CD4-positive, alpha-beta T cell (primary cell): Measurements from ENCODE around the gene NXF3. TPM values are rescaled to one million over a fixed set of nuclear protein-coding genes. Genes with fewer than 3 reads are reported as not detected.
"Not testable (repeated sequence)": the region's sequence is repeated elsewhere in the genome, so short reads cannot be mapped to it uniquely, and the experiment has no call there.

ENCODE experiments used
- ATAC-seq: fragments of 200-7000 bp; cut with Tn5 transposase; one replicate; pipeline ENCODE4 v1.10.0; 2022; ENCODE audit warnings: mild to moderate bottlenecking; ENCODE audit not compliant: poor library complexity
- CTCF ChIA-PET: fragments of 350-600 bp; sonication (Branson Sonifier 250); formaldehyde crosslinking; loops from one replicate; lab custom pipeline; 2021; ENCODE audit warnings: antibody characterized with exemption, inconsistent platforms; lab: Charles Lee
- POLR2A ChIA-PET: fragments of 350-600 bp; sonication (Branson Sonifier 250); formaldehyde crosslinking; loops from one replicate; lab custom pipeline; 2021; ENCODE audit warnings: antibody characterized with exemption, inconsistent platforms; lab: Charles Lee
- DNase-seq, 14 experiments: peaks; one replicate each; pipeline ENCODE4 v3.0.0-alpha.2; 2013 to 2020; ENCODE audit warnings: mixed read lengths in 2 of 14
- H3K27ac ChIP-seq, 2 donors: one replicate each; pipeline versions ENCODE4 v1.5.1 to v1.7.0; 2013; ENCODE audit warnings: low read length in 2 of 2, low read depth in 1 of 2, mild to moderate bottlenecking in 1 of 2
- H3K27me3 ChIP-seq, 2 experiments: 1 replicate in 1 of 2; 2 replicates in 1 of 2; pipeline versions ENCODE4 v1.6.1 to v1.7.0; 2013; ENCODE audit warnings: low read length in 2 of 2, control low read depth in 1 of 2, mild to moderate bottlenecking in 1 of 2, moderate library complexity in 1 of 2; ENCODE audit not compliant: insufficient read depth in 2 of 2, control insufficient read depth in 1 of 2
- H3K36me3 ChIP-seq: one replicate; pipeline ENCODE4 v1.6.1; 2013; ENCODE audit warnings: low read length, control low read depth; ENCODE audit not compliant: insufficient read depth
- H3K4me1 ChIP-seq: one replicate; pipeline ENCODE4 v1.6.1; 2013; ENCODE audit warnings: low read length, control low read depth; ENCODE audit not compliant: insufficient read depth
- H3K4me3 ChIP-seq: one replicate; pipeline ENCODE4 v1.5.1; 2013; ENCODE audit warnings: mild to moderate bottlenecking, low read length, moderate library complexity
- H3K9me3 ChIP-seq, 2 experiments: 1 replicate in 1 of 2; 2 replicates in 1 of 2; pipeline versions ENCODE4 v1.6.1 to v1.7.0; 2013; ENCODE audit warnings: low read length in 2 of 2, mild to moderate bottlenecking in 2 of 2, control low read depth in 1 of 2, moderate library complexity in 1 of 2; ENCODE audit not compliant: control insufficient read depth in 1 of 2, insufficient read depth in 1 of 2
- H3K27ac Mint-ChIP-seq: one replicate; pipeline ENCODE4 v1.8.0; 2020; ENCODE audit warnings: mixed read lengths
- H3K27me3 Mint-ChIP-seq: one replicate; pipeline ENCODE4 v1.8.0; 2021; ENCODE audit warnings: mixed read lengths
- H3K36me3 Mint-ChIP-seq: one replicate; pipeline ENCODE4 v1.8.0; 2021; ENCODE audit warnings: low read depth, mixed read lengths
- H3K4me1 Mint-ChIP-seq: one replicate; pipeline ENCODE4 v1.8.0; 2021; ENCODE audit warnings: low read depth, mixed read lengths
- H3K4me3 Mint-ChIP-seq: one replicate; pipeline ENCODE4 v1.8.0; 2020; ENCODE audit warnings: mild to moderate bottlenecking, mixed read lengths
- H3K9me3 Mint-ChIP-seq: one replicate; pipeline ENCODE4 v1.8.0; 2020; ENCODE audit warnings: mixed read lengths
- CTCF ChIP-seq: fragments of 200-600 bp; IDR thresholded peaks from one replicate; pipeline ENCODE4 v1.8.0; 2022; ENCODE audit warnings: antibody characterized with exemption, mild to moderate bottlenecking
- intact Hi-C, 2 experiments: fragments of 100-400 bp; cut with DNase I in 1 of 2; cut with micrococcal nuclease in 1 of 2; formaldehyde crosslinking; loops; one replicate each; pipeline versions ENCODE4 v1.15.1 to v1.9.0; 2023 to 2025; cut with DNase I, micrococcal nuclease
- polyA plus RNA-seq, 2 donors: library from polyadenylated mRNA; unstranded; fragments of 120-200 nt; gene quantifications; one replicate each; pipeline ENCODE4 v1.2.1, GENCODE V29; 2013
- total RNA-seq, 174 experiments: library from RNA in 2 of 174; stranded (reverse) in 2 of 174; gene quantifications; one replicate each; pipeline ENCODE4 v1.2.3 and lab custom pipeline; 2021 to 2026

The NXF3 gene
- not detected for total RNA-seq
- 0.09 TPM for polyA plus RNA-seq (2013, experiment 1 of 2)
- not detected for polyA plus RNA-seq (2013, experiment 2 of 2)
- 0 to 0.24 (median 0) reads per million in 172 experiments for total RNA-seq (lab: John Stamatoyannopoulos, UW)

DNA sequence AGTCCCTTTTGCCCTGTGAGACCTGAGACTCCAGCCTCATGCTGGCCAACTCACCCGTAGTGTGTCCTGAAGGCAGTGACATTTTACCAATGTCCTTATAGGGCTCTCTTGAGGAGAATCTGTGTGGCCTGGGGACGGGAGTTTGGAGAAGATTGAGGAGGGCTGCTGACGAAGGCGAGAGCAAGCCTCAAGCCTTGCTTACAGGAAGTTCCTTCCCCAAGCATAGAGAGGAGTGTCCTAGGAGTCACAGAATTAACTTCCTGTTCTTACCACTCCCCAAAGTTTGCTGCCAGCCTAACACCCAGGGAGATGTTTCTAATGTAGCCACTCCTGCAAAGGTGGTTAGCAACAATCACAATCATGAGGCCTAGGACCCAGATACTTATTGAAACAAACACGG, at the start of gene NXF3:
NXF3 (minus strand) TSS at position 202 of the 400 bp plus-strand sequence; CDS start at position 82, 120 bp downstream.
- no peak within 1 kb of the TSS for H3K4me3 ChIP-seq
- DNase-seq (no peak), ATAC-seq (no peak)
- CTCF ChIA-PET, result no interaction called here
- intact Hi-C loops, result no loop called here
- no peaks in the 10 kb centered on the region for H3K4me1 Mint-ChIP-seq
- H3K9me3 ChIP-seq, result no peaks in the 10 kb centered on the region
- H3K4me1 ChIP-seq, result no peaks in the 10 kb centered on the region
- H3K36me3 ChIP-seq, result no peaks in the 10 kb centered on the region
- H3K27me3 ChIP-seq, result no peaks in the 10 kb centered on the region
- H3K27ac Mint-ChIP-seq, result no peak within 1 kb of the TSS
- no peaks in the 10 kb centered on the region for H3K9me3 Mint-ChIP-seq
- H3K27me3 Mint-ChIP-seq, result no peaks in the 10 kb centered on the region
- TF ChIP-seq CTCF, result no peak
- H3K4me3 Mint-ChIP-seq, result no peak within 1 kb of the TSS
- H3K36me3 Mint-ChIP-seq, result no peaks in the 10 kb centered on the region
- POLR2A ChIA-PET, result no interaction called here
- H3K27ac ChIP-seq, result no peak within 1 kb of the TSS

- not testable (repeated sequence) for DNase-seq
Measured at GRCh38 chrX:103136528-103136927, 43.6 kb upstream of the NXF3 start.

GRCh38 chrX:103124284-103124683, 31.3 kb upstream of the NXF3 start:
- no peaks in the 10 kb centered on the region for H3K4me1 Mint-ChIP-seq

More at GRCh38 chrX:103136528-103136927, 43.6 kb upstream of the NXF3 start:
- H3K4me3 ChIP-seq, H3K27ac Mint-ChIP-seq, H3K4me1 ChIP-seq, intact Hi-C loops, H3K27me3 Mint-ChIP-seq, H3K36me3 ChIP-seq, H3K4me3 Mint-ChIP-seq, H3K9me3 ChIP-seq, ATAC-seq, H3K4me1 Mint-ChIP-seq, CTCF ChIA-PET, H3K9me3 Mint-ChIP-seq, H3K27ac ChIP-seq, H3K36me3 Mint-ChIP-seq, H3K27me3 ChIP-seq, POLR2A ChIA-PET: not testable (repeated sequence)

More at GRCh38 chrX:103124284-103124683, 31.3 kb upstream of the NXF3 start:
- TF ChIP-seq CTCF, result no peak
- H3K4me3 ChIP-seq, result no peak overlapping the region
- no peaks in the 10 kb centered on the region for H3K9me3 Mint-ChIP-seq
- no peak for ATAC-seq
- POLR2A ChIA-PET, result no interaction called here
- H3K27me3 Mint-ChIP-seq, result no peaks in the 10 kb centered on the region
- no peaks in the 10 kb centered on the region for H3K9me3 ChIP-seq
- H3K36me3 ChIP-seq, result no peaks in the 10 kb centered on the region
- H3K36me3 Mint-ChIP-seq, result no peaks in the 10 kb centered on the region
- intact Hi-C loops, result no loop called here
- H3K27me3 ChIP-seq, result no peaks in the 10 kb centered on the region
- no peaks in the 10 kb centered on the region for H3K4me1 ChIP-seq
- DNase-seq, result no peak
- H3K27ac ChIP-seq, result no peak overlapping the region
- H3K27ac Mint-ChIP-seq, result no peak overlapping the region
- no peak overlapping the region for H3K4me3 Mint-ChIP-seq
- CTCF ChIA-PET, result no interaction called here
